HCT116 (cell line): ENCODE measurements around the gene PARVB. TPM values are rescaled to one million over a fixed set of nuclear protein-coding genes. Genes with fewer than 3 reads are reported as not detected.

Experiments used
- ATAC-seq: fragments of 200-7000 bp; cut with Tn5 transposase; 2 replicates; pipeline ENCODE4 v1.9.1; 2020; ENCODE audit warnings: mild to moderate bottlenecking, moderate library complexity
- BruUV-seq: library from RNA; stranded (reverse); fragments of 400-500 nt; replicated peaks from 2 replicates; lab custom pipeline; 2021; lab: Mats Ljungman, UMichigan
- CTCF ChIA-PET: fragments of 300-600 bp; sonication (Branson Sonifier 250); formaldehyde crosslinking; loops from one replicate; lab custom pipeline; 2021; ENCODE audit warnings: antibody characterized with exemption; lab: Charles Lee
- POLR2A ChIA-PET: fragments of 300-600, 350-600 bp; sonication (Branson Sonifier 250); formaldehyde crosslinking; loops from one replicate; lab custom pipeline; 2021; ENCODE audit warnings: antibody characterized with exemption; lab: Charles Lee
- RAD21 ChIA-PET, 2 experiments: fragments of 300-600 bp; sonication (Branson Sonifier 250); formaldehyde crosslinking; loops; one replicate each; lab custom pipeline; 2023; ENCODE audit warnings: low total read pairs in 2 of 2; ENCODE audit not compliant: uncharacterized antibody in 2 of 2, unreplicated experiment in 2 of 2, low non-redundant PET in 1 of 2; lab: Charles Lee
- DNase-seq: peaks from one replicate; pipeline ENCODE4 v3.0.0-alpha.2; 2010; ENCODE audit warnings: low read depth, low spot score
- H2AFZ ChIP-seq: fragments of 200-600 bp; shearing (Covaris generic), sonication (generic); 2 replicates; pipeline ENCODE4 v1.6.1; 2017; ENCODE audit warnings: low read depth, mixed run types, mixed read lengths, antibody characterized with exemption, low read length; ENCODE audit not compliant: poor library complexity, severe bottlenecking
- H3K27ac ChIP-seq: 2 replicates; pipeline ENCODE4 v1.5.1; 2012; ENCODE audit warnings: low read depth, low read length
- H3K27me3 ChIP-seq: fragments of 200-600 bp; sonication (generic); 2 replicates; pipeline ENCODE4 v1.6.1; 2016; ENCODE audit warnings: mixed run types, low read length, mixed read lengths; ENCODE audit not compliant: insufficient read depth
- H3K36me3 ChIP-seq, 2 experiments: fragments of 200-500 bp in 1 of 2; fragments of 200-600 bp in 1 of 2; sonication (Bioruptor generic) in 1 of 2; sonication (generic) in 1 of 2; 2 replicates each; pipeline versions ENCODE4 v1.5.1 to v1.6.1; 2014 to 2016; ENCODE audit warnings: low read length in 2 of 2, inconsistent platforms in 1 of 2, mixed read lengths in 1 of 2, mixed run types in 1 of 2; ENCODE audit not compliant: insufficient read depth in 2 of 2, control insufficient read depth in 1 of 2
- H3K4me1 ChIP-seq, 2 experiments: fragments of 200-600 bp in 1 of 2; sonication (generic) in 1 of 2; 2 replicates each; pipeline versions ENCODE4 v1.5.1 to v1.6.1; 2012 to 2017; ENCODE audit warnings: low read length in 2 of 2, inconsistent platforms in 1 of 2, mild to moderate bottlenecking in 1 of 2, mixed read lengths in 1 of 2, mixed run types in 1 of 2, moderate library complexity in 1 of 2; ENCODE audit not compliant: insufficient read depth in 2 of 2, control insufficient read depth in 1 of 2
- H3K4me2 ChIP-seq: fragments of 200-600 bp; sonication (generic); 2 replicates; pipeline ENCODE4 v1.6.1; 2017; ENCODE audit warnings: mixed run types, low read length, mixed read lengths
- H3K4me3 ChIP-seq, 2 experiments: fragments of 200-600 bp in 1 of 2; sonication (generic) in 1 of 2; replicated peaks in 1 of 2; 2 replicates each; pipeline ENCODE4 v1.5.1; 2011 to 2016; ENCODE audit warnings: low read length in 2 of 2, control low read depth in 1 of 2, low read depth in 1 of 2, mild to moderate bottlenecking in 1 of 2, mixed read lengths in 1 of 2, mixed run types in 1 of 2
- H3K79me2 ChIP-seq: fragments of 200-600 bp; sonication (generic); 2 replicates; pipeline ENCODE4 v1.6.1; 2017; ENCODE audit warnings: mild to moderate bottlenecking, mixed run types, low read length, moderate library complexity, mixed read lengths; ENCODE audit not compliant: insufficient read depth
- H3K9ac ChIP-seq: fragments of 200-600 bp; sonication (generic); 2 replicates; pipeline ENCODE4 v1.6.1; 2016; ENCODE audit warnings: low read length, mixed read lengths
- H3K9me2 ChIP-seq: fragments of 200-600 bp; sonication (generic), shearing (Covaris generic); 2 replicates; pipeline ENCODE4 v1.6.1; 2017; ENCODE audit warnings: mixed run types, mild to moderate bottlenecking, moderate library complexity; ENCODE audit not compliant: insufficient read depth
- H3K9me3 ChIP-seq, 2 experiments: fragments of 200-500 bp in 1 of 2; fragments of 200-600 bp in 1 of 2; sonication (Bioruptor generic) in 1 of 2; sonication (generic) in 1 of 2; 2 replicates each; pipeline ENCODE4 v1.6.1; 2014 to 2017; ENCODE audit warnings: low read length in 2 of 2, mixed read lengths in 2 of 2, inconsistent platforms in 1 of 2, low read depth in 1 of 2, mild to moderate bottlenecking in 1 of 2, mixed run types in 1 of 2, moderate library complexity in 1 of 2; ENCODE audit not compliant: control insufficient read depth in 1 of 2, insufficient read depth in 1 of 2
- H4K20me1 ChIP-seq: fragments of 200-600 bp; sonication (generic), shearing (Covaris generic); 2 replicates; pipeline ENCODE4 v1.6.1; 2017; ENCODE audit warnings: mixed run types, mild to moderate bottlenecking, moderate library complexity; ENCODE audit not compliant: insufficient read depth
- ATF3 ChIP-seq: IDR thresholded peaks from 2 replicates; pipeline ENCODE4 v1.6.1; 2012
- CBX3 ChIP-seq: IDR thresholded peaks from 2 replicates; pipeline ENCODE4 v1.6.1; 2012; ENCODE audit warnings: low read depth
- CTCF ChIP-seq, 3 experiments: fragments of 200-600 bp in 1 of 3; sonication (generic) in 1 of 3; IDR thresholded peaks in 2 of 3; conservative IDR thresholded peaks in 1 of 3; 2 replicates each; pipeline ENCODE4 v1.5.1; 2012 to 2017; ENCODE audit warnings: low read depth in 2 of 3, low read length in 2 of 3, antibody characterized with exemption in 1 of 3, borderline replicate concordance in 1 of 3, control low read depth in 1 of 3, mild to moderate bottlenecking in 1 of 3, mixed read lengths in 1 of 3, mixed run types in 1 of 3, moderate library complexity in 1 of 3; ENCODE audit not compliant: insufficient read depth in 1 of 3
- EGR1 ChIP-seq: IDR thresholded peaks from 2 replicates; pipeline ENCODE4 v1.6.1; 2012; ENCODE audit warnings: low read depth
- ELF1 ChIP-seq: IDR thresholded peaks from 2 replicates; pipeline ENCODE4 v1.6.1; 2012; ENCODE audit warnings: low read depth, borderline replicate concordance
- EZH2phosphoT487 ChIP-seq: fragments of 200-600 bp; IDR thresholded peaks from 2 replicates; pipeline ENCODE4 v1.6.1; 2018; ENCODE audit warnings: antibody characterized with exemption, borderline replicate concordance
- FOSL1 ChIP-seq: IDR thresholded peaks from 2 replicates; pipeline ENCODE4 v1.6.1; 2012; ENCODE audit warnings: low read depth
- JUND ChIP-seq: IDR thresholded peaks from 2 replicates; pipeline ENCODE4 v1.6.1; 2012
- MAX ChIP-seq: IDR thresholded peaks from 2 replicates; pipeline ENCODE4 v1.6.1; 2012
- POLR2A ChIP-seq: IDR thresholded peaks from 2 replicates; pipeline ENCODE4 v1.7.0; 2011; ENCODE audit warnings: borderline replicate concordance; ENCODE audit not compliant: insufficient read depth, insufficient read length; ENCODE audit errors: extremely low read depth
- POLR2AphosphoS5 ChIP-seq: IDR thresholded peaks from 2 replicates; pipeline ENCODE4 v1.6.1; 2011; ENCODE audit warnings: mild to moderate bottlenecking, low read depth, low read length, moderate library complexity
- RAD21 ChIP-seq: IDR thresholded peaks from 2 replicates; pipeline ENCODE4 v1.6.1; 2012; ENCODE audit warnings: low read depth, mild to moderate bottlenecking
- REST ChIP-seq: IDR thresholded peaks from 2 replicates; pipeline ENCODE4 v1.6.1; 2012; ENCODE audit warnings: low read depth
- SP1 ChIP-seq: IDR thresholded peaks from 2 replicates; pipeline ENCODE4 v1.6.1; 2012; ENCODE audit warnings: low read depth
- SRF ChIP-seq: IDR thresholded peaks from 2 replicates; pipeline ENCODE4 v1.6.1; 2012; ENCODE audit warnings: low read depth
- TCF7L2 ChIP-seq: IDR thresholded peaks from 2 replicates; pipeline ENCODE4 v1.7.0; 2011; ENCODE audit warnings: borderline replicate concordance, inconsistent platforms; ENCODE audit not compliant: insufficient read depth, insufficient read length; ENCODE audit errors: extremely low read depth
- YY1 ChIP-seq: IDR thresholded peaks from 2 replicates; pipeline ENCODE4 v1.6.1; 2011; ENCODE audit warnings: low read length, low read depth, moderate library complexity, mild to moderate bottlenecking; ENCODE audit not compliant: insufficient replicate concordance; ENCODE audit errors: extremely low read depth
- ZFX ChIP-seq: fragments of 450-650 bp; IDR thresholded peaks from 2 replicates; pipeline ENCODE4 v1.6.1; 2017
- intact Hi-C: fragments of 100-400 bp; cut with micrococcal nuclease; formaldehyde crosslinking; loops from 2 replicates; pipeline ENCODE4 v1.10.0; 2022
- total RNA-seq: library from RNA; stranded (reverse); gene quantifications from one replicate; pipeline ENCODE4 v1.2.1, GENCODE V29; 2021; ENCODE audit not compliant: unreplicated experiment

The PARVB gene
- total RNA-seq, 1 experiment from 2014 or later, result 21.4 TPM

GRCh38 chr22:44211256-44211945 is 187.3 kb downstream of the PARVB start (continued):
- TF ChIP-seq EZH2phosphoT487 (no peak), EGR1 (no peak), ELF1 (no peak), ZFX (no peak), JUND (no peak), TCF7L2 (no peak), ATF3 (no peak), CBX3 (no peak)
- TF ChIP-seq, all 23 proteins: peak for 0

GRCh38 chr22:44211946-44212930 is 188.1 kb downstream of the PARVB start:
- no peak overlapping the region for H3K9ac ChIP-seq
- H3K27me3 ChIP-seq, result peaks cover 12% of the 10 kb centered on the region
- H3K4me1 ChIP-seq, result no peaks in the 10 kb centered on the region
- DNase-seq, result no peak
- ChIA-PET CTCF (no interaction called here), POLR2A (no interaction called here), RAD21 (no interaction called here)
- no peaks in the 10 kb centered on the region for H3K79me2 ChIP-seq
- intact Hi-C loops, result no loop called here
- H3K27ac ChIP-seq, result no peak overlapping the region
- no peak overlapping the region for H3K4me2 ChIP-seq
- ATAC-seq, result no peak
- no peak overlapping the region for H2AFZ ChIP-seq
- no peaks in the 10 kb centered on the region for H4K20me1 ChIP-seq
- H3K36me3 ChIP-seq, result no peaks in the 10 kb centered on the region
- no peak overlapping the region for H3K4me3 ChIP-seq
- H3K9me2 ChIP-seq, result no peaks in the 10 kb centered on the region
- H3K9me3 ChIP-seq, result peaks cover 0 to 6% of the 10 kb centered on the region in 2 experiments; a peak in 1 of 4 replicates
- no TSS peak for BruUV-seq
- TF ChIP-seq POLR2AphosphoS5 (no peak), SP1 (no peak), POLR2A (no peak), SRF (no peak), CTCF (IDR thresholded peaks at IDR 0.05 in 2 of 3, conservative IDR thresholded peaks at IDR 0.05 in 1 of 3; ENCODE audit: borderline replicate concordance in 1 of 3, insufficient read depth in 1 of 3, low read depth in 2 of 3, low read length in 2 of 3) (no peak), MAX (no peak), ATF3 (no peak), YY1 (no peak), EGR1 (no peak), ZFX (no peak), REST (no peak), FOSL1 (no peak), RAD21 (no peak)
